ENCODE data around the gene FRG2.
"Not testable (repeated sequence)": the region's sequence is repeated elsewhere in the genome, so short reads cannot be mapped to it uniquely, and the experiment has no call there.

FRG2 gene

DNA sequence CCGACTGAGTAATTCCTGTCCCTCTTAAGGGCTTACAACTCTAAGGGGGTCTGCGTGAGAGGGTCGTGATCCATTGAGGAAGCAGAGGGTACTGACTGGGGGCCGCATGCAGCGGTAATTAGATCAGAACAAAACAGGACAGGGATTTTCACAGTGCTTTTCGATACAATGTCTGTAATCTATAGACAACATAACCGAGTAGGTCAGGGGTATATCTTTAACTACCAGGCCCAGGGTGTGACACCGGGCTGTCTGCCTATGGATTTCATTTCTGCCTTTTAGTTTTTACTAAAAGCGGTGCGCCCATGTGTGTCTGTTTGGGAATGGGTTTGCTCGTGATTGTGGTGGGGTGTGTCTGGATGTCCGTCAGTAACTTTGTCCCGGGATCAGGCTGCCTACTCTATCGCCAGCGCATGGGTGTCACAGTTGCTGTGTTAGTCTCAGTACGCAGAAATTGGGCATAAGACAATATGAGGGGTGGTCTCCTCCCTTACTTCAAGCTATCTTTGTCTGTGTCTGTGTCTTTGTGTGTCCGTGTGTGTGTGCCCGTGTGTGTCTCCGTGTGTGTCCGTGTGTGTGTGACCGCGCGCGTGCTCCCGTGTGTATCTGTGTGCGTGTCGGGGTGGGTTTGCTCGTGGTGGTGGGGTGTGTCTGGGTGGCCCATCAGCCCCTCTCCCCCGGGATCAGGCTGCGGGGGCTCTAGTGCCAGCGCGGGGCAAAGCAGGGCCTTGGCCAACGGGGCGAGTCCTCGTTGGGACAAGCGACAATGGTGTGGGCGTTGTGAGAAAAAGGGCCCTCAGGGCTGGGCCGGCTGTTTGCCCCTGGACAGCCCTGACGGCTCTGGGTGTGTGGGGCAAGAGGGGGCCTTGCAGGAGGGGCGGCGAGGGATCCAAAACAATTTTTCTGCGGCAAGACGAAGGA is 10.4 kb downstream of the FRG2 start:
- DNase-seq (ENCODE audit: low read depth in 2 of 2) = no peak

DNA sequence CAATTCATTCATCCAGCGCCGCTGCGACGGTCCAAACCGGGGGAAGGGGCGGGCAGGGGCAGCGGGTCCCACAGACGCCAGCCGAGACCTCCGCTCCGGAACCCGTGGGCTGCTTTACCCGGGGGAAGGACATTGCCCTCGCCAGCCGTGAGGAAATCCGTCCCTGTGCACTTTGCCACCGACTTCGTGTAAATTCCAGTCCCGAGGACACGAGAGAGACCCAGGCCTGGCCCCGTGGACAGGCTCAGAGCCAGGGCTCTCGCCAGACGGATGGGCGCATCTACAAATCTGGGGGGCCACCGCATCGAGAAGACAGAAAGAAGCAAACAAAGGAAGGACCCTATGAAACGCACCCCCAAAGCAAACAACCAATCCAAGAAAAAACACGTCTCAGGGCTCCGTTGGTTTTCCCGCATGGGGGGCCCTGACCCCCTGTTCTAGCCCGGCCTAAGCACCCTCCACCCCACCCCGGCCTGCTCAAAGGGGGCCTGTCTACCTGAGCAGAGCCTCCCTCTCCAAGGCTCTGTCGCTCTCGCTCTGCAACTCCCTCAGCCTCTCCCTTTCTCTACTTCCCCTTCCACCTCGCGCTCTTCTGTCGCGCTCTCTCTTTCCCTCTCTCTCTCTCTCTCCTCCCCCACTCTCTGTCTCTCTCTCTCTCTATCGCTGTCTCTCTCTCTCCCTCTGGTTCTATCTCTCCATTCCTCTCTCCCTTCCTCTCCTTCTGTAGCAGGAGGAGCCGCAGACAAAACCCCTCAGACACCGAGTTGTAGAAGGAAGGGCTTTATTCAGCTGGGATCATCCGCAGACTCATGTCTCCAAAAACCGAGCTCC is 11.3 kb downstream of the FRG2 start:
- no peak for DNase-seq (ENCODE audit: low read depth in 2 of 2)

DNA sequence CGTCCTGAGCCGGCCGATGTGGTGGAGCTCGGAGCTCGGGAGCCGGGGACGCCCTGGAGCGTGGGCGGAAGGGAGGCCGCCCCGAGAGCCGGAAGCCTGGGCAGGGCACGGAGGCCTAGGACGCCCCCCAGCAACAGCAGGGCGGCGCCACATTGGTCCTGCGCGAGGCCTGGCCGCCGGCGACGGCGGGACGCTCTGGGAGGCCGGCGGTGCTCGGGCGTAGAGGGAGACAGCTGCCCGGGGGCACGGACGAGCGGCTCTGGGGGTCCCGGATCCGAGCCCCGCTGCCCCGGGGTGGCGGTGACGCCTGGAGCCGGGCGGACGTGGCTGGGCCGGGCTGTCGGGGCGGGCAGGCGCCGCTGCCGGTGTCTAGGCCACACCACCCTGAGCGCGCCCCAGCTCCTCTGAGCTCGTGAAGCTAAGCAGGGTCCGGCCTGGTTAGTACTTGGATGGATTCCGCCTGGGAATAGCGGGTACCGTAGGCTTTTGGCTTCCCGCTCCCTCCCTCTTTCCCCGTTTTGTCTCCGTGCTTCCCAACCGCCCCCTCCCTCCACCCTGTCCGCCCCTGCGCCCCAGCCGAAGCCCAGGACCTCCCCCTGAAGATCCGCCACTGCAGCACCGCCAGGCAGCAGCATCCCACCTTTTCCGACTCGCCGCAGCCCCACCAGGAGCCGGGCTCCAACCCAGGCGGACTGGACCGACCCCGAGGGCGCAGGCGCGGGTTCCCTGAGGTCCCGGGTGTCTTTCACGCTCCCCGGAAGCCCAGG is 12.1 kb downstream of the FRG2 start:
- no peak for DNase-seq (ENCODE audit: low read depth in 2 of 2)

DNA sequence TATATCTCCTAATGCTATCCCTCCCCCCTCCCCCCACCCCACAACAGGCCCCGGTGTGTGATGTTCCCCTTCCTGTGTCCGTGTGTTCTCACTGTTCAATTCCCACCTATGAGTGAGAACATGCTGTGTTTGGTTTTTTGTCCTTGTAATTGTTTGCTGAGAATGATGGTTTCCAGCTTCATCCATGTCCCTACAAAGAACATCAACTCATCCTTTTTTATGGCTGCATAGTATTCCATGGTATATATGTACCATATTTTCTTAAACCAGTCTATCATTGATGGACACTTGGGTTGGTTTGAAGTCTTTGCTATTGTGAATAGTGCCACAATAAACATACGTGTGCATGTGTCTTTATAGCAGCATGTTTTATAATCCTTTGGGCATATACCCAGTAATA is 37.1 kb downstream of the FRG2 start:
- DNase-seq (ENCODE audit: low read depth in 2 of 2) = not testable (repeated sequence)

DNA sequence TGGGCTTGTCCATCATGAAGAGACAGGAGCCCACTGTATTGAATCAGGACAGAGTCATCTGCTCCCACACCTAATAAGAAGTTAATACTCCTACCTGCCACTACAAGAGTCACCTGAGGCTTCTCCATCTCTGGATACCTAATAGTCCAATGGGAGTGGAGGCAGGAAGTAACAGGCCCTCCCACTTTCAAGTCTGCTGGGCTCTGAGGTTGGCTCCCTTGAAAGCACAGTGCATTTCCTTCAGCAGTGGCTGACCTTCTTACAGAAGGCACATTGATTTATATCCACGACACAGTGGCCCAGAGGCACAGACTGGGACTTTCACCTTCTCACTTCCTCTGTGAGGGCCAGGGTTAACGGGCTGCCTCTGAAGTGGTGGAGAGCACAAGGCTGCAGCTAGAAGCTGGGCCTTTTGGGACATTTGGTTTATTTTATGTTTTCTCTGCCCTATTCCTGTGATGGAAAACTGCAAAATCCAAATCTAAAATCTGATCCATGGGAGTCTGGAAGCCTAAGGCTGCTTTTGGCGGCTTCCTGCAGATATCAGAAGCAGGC is 38.1 kb downstream of the FRG2 start:
- DNase-seq (ENCODE audit: low read depth in 2 of 2) = no peak

DNA sequence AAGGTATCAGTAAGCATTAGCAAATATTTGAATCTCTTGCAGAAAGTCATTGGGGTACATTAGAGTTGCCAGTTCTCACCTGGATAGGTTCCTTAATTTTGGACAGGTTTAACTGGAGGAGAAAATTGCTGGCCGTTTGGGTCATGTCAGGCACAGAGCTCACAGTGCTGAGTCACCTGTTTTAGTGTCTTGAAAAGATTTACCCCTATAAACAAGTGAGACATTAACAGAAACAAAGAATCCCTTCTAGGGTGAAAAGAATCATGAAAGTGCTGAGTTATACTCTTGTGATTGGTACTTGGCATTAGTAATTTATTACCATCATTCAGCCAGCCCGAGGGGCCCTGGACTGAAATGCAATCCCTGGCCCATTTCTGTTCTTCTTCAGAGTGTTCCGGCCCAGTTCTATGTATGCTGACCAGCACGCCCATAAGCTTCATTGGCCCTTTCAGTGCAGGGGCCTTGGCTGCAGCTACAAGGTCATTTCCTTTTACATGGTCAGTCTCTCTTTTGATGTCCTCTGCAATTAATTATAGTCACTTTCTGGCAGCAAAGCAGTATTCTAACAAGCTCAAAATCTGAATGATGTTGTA is 41.3 kb downstream of the FRG2 start:
- not testable (repeated sequence) for DNase-seq (ENCODE audit: low read depth in 2 of 2)

DNA sequence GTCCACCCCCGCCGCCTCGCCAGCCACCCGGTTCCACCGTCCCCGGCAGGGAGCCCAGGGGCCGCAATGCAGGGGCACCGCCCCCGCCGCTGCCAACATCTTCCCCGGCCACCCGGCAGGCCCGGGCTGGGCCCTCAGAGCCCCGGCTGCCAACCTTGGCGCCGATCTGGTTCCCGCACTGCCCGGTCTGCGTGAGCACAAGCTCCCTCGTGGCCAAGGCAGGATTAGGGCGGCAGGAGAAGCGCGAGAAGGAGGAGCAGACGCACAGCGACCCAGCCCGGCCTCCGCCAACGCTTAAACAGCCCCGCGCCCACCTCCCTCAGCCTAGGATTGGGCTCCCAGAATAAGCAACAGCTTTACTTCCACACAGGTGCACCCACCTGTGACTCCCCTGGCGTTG is 42.4 kb downstream of the FRG2 start:
- not testable (repeated sequence) for DNase-seq (ENCODE audit: low read depth in 2 of 2)

DNA sequence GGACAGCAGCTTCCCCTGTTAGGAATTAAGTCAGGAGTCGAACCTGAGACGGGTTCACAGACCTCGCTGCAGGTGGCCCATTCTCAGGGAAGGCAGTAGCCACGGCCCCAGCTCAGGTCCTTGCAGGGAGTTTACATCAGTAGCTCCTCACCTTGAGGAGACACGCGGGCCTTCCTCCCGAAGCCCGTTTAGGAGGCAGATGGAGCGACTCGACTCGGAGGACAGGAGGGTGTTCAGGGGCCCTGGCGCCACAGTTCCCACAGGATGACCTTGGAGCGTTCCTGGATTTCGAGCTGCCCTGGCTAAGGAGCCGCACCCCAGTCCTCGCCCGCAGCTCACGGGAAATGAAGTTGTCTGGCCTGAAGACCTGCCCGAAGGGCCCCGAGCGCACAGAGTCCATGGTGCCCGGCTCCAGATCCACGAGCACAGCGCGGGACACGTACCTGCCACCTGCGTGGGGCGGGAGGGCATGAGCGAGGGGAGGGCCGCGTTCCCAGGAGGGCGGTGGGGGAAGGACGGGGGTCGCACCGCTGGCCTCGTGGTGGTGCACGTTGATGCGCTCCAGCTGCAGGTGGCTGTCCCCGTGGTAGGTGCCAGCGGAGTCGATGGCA is 43.0 kb downstream of the FRG2 start:
- DNase-seq (ENCODE audit: low read depth in 2 of 2) = not testable (repeated sequence)

DNA sequence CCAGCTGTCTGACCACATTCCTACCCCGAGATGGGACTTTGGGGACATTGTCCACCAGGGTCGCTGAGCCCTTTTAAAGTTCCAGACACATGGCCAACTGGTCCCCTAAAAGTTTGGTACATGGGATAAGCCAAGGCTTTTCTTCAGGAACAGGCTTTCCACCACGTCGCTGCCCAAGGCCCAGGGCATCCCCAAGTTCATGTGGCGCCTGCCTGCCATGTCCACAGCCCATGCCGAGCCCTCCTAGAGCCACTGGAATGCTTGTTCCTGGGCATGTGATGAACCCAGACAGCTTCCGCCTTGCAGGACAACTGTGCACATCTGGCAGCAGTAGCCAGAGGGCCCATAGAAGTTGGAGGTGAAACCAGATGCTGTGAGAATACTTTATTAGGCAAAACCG is 45.1 kb downstream of the FRG2 start:
- DNase-seq (ENCODE audit: low read depth in 2 of 2) = no peak

DNA sequence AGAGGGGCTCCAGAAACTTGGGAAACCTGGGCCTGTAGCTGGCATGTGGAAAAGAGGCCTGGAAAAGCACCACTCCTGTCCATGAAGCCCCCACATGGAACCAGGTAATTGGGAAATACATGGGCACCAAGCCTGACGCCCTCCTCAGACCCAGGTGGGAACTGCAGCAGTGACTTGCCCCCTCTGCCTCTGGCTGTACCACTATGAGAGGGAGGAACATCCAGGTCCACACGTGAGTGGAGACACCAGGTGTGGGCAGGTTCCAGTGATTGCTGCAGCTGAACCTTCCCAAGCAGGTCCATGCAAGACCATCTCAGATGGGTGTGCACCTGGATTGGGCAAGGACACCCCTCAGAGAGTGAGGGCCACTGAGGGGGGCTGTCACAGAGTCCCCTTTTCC is 46.8 kb downstream of the FRG2 start:
- DNase-seq (ENCODE audit: low read depth in 2 of 2) = not testable (repeated sequence)

DNA sequence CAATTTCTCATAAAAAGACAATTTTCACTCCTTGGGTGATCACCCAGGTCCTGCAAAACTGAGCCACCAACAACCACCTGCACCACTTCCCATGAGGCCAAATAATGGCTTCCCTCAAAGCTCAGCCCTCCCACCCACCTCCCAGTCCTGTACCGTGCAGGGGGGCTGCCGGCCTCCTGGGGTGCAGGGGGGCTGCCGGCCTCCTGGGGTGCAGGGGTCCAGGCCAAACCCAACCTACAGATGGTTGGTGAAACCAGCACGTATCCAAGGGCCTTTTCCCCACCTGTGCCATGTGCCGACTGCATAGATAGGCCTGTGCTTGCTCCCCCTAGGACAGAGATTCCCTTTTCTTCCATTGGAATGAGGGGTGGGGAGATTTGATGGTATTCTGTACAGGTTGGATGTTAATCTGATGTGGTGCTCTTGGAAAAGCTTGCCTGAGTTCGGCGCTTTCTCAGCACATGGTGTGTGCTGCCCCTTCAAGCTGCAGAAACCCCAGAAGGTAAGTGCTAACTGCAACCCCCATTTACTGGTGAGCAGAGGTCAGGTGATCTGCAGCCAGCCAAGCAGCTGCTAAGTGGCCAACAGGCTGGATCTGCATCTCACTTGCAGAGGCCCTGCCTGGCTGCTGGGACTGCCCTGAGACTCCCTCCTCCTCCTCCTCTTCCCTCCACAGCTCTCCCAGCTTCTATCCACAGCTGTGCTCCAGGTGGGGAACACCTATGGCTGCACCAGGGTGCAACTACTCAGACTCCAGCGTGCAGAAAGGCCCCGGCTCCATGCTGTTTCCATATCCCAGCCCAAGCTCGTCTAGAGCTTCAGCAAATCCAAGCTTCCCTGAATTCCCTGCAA is 47.6 kb downstream of the FRG2 start:
- DNase-seq (ENCODE audit: low read depth in 2 of 2) = no peak
